A673 (cell line): Measurements from ENCODE around the gene ELF5.

ENCODE experiments used
- EZH2 ChIP-seq: fragments of 200-600 bp; sonication (generic); IDR thresholded peaks from 2 replicates; pipeline ENCODE4 v1.6.1; 2017; ENCODE audit warnings: borderline replicate concordance, low read depth, mild to moderate bottlenecking, mixed read lengths, antibody characterized with exemption, low read length; ENCODE audit not compliant: poor library complexity, severe bottlenecking
- TF ChIP-seq, protein P1 (sequence below): fragments of 300-800, 200-600 bp; sonication (generic); conservative IDR thresholded peaks from 2 replicates; pipeline ENCODE4 v1.5.1; 2017; ENCODE audit warnings: low read depth, mild to moderate bottlenecking, antibody characterized with exemption, low read length, moderate library complexity, mixed read lengths

DNA sequence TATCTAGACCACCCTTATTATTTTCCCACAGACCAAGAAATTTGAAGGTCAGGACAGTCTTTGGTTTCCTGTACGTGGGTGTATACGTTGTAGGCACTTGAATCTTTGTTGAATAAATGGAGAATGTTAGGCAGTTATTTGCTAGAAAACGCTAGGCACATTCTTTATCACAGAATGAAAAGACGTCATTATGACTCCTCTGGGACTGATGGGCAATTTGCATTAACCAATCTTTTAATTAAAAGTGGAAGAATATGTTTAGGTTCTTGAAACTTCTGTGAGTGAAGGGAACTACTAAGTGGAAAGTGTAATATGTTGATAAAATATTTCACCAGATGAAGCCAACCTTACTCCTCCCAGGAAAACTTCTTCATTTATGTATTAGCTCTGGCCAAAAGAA is 69.2 kb downstream of the ELF5 start:
- TF ChIP-seq, protein P1, sequence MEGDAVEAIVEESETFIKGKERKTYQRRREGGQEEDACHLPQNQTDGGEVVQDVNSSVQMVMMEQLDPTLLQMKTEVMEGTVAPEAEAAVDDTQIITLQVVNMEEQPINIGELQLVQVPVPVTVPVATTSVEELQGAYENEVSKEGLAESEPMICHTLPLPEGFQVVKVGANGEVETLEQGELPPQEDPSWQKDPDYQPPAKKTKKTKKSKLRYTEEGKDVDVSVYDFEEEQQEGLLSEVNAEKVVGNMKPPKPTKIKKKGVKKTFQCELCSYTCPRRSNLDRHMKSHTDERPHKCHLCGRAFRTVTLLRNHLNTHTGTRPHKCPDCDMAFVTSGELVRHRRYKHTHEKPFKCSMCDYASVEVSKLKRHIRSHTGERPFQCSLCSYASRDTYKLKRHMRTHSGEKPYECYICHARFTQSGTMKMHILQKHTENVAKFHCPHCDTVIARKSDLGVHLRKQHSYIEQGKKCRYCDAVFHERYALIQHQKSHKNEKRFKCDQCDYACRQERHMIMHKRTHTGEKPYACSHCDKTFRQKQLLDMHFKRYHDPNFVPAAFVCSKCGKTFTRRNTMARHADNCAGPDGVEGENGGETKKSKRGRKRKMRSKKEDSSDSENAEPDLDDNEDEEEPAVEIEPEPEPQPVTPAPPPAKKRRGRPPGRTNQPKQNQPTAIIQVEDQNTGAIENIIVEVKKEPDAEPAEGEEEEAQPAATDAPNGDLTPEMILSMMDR, result no peak
- TF ChIP-seq EZH2, result no peak
